NT2/D1 (cell line): ENCODE results near the gene MAGI1.

ENCODE experiments used
- DNase-seq: peaks from one replicate; pipeline ENCODE4 v3.0.0-alpha.2; 2011; ENCODE audit warnings: low read depth, low spot score
- H3K27me3 ChIP-seq: 2 replicates; pipeline ENCODE4 v1.6.0; 2011; ENCODE audit warnings: mild to moderate bottlenecking; ENCODE audit not compliant: insufficient read length, insufficient read depth
- H3K36me3 ChIP-seq: 2 replicates; pipeline ENCODE4 v1.6.1; 2011; ENCODE audit warnings: mild to moderate bottlenecking, low read length, mixed read lengths; ENCODE audit not compliant: insufficient read depth, insufficient read length
- H3K4me1 ChIP-seq: 2 replicates; pipeline ENCODE4 v1.5.1; 2011; ENCODE audit not compliant: insufficient read depth, insufficient read length
- H3K4me3 ChIP-seq: 2 replicates; pipeline ENCODE4 v1.5.1; 2011; ENCODE audit warnings: low read depth; ENCODE audit not compliant: insufficient read length
- H3K9ac ChIP-seq: 2 replicates; pipeline ENCODE4 v1.6.0; 2011; ENCODE audit warnings: low read depth; ENCODE audit not compliant: insufficient read length
- H3K9me3 ChIP-seq: 2 replicates; pipeline ENCODE4 v1.5.1; 2011; ENCODE audit warnings: mild to moderate bottlenecking, low read length; ENCODE audit not compliant: insufficient read depth
- SUZ12 ChIP-seq: IDR thresholded peaks from 2 replicates; pipeline ENCODE4 v1.6.1; 2011; ENCODE audit not compliant: insufficient read length, insufficient read depth; ENCODE audit errors: extremely low read depth
- YY1 ChIP-seq: IDR thresholded peaks from 2 replicates; pipeline ENCODE4 v1.6.1; 2011; ENCODE audit not compliant: insufficient read length, insufficient read depth
- ZNF274 ChIP-seq: IDR thresholded peaks from 2 replicates; pipeline ENCODE4 v1.6.1; 2011; ENCODE audit warnings: mild to moderate bottlenecking, low read depth, low read length

Gene MAGI1

DNA sequence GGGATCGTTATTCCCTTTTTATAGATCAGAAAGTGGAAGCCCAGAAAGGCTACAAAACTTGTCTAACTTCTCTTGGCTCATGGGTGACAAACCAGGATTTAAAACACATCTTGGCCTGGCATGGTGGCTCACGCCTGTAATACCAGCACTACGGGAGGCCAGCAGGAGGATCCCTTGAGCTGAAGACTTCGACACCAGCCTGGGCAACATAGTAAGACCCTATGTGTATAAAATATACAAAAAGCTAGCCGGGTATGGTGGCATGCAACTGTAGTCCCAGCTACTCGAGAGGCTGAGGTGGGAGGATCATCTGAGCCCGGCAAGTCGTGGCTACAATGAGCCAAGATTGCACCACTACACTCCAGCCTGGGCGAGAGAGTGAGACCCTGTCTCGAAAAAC is 479.1 kb downstream of the MAGI1 start:
- Histone ChIP-seq H3K4me3 (no peak overlapping the region), H3K9me3 (no peaks in the 10 kb centered on the region), H3K4me1 (no peaks in the 10 kb centered on the region), H3K36me3 (no peaks in the 10 kb centered on the region), H3K27me3 (no peaks in the 10 kb centered on the region), H3K9ac (no peak overlapping the region)
- DNase-seq = no peak
- TF ChIP-seq SUZ12 (no peak), YY1 (no peak), ZNF274 (no peak)

DNA sequence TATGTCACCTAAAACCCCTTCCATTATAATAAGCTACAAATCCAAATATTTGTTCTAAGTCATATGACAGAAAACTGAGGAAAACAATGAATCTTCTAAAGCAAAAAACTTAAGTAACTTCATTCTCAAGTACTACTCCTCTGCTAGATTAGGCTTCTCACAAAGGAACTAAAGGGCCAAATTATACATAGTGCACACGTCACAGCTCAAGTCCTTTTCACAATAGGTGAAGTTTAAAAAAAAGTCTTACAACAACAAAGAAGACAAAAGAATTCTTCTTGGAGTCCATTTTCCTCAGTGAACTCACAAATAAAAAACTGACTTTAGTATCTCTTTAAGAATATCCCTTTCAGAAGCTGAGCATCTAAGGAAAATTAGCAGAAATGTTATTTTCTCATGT is 479.9 kb downstream of the MAGI1 start:
- H3K9me3 ChIP-seq = no peaks in the 10 kb centered on the region
- no peak for TF ChIP-seq SUZ12
- no peak for TF ChIP-seq YY1
- no peak for TF ChIP-seq ZNF274
- no peak overlapping the region for H3K4me3 ChIP-seq
- no peaks in the 10 kb centered on the region for H3K36me3 ChIP-seq
- no peaks in the 10 kb centered on the region for H3K4me1 ChIP-seq
- no peaks in the 10 kb centered on the region for H3K27me3 ChIP-seq
- DNase-seq = no peak
- no peak overlapping the region for H3K9ac ChIP-seq

DNA sequence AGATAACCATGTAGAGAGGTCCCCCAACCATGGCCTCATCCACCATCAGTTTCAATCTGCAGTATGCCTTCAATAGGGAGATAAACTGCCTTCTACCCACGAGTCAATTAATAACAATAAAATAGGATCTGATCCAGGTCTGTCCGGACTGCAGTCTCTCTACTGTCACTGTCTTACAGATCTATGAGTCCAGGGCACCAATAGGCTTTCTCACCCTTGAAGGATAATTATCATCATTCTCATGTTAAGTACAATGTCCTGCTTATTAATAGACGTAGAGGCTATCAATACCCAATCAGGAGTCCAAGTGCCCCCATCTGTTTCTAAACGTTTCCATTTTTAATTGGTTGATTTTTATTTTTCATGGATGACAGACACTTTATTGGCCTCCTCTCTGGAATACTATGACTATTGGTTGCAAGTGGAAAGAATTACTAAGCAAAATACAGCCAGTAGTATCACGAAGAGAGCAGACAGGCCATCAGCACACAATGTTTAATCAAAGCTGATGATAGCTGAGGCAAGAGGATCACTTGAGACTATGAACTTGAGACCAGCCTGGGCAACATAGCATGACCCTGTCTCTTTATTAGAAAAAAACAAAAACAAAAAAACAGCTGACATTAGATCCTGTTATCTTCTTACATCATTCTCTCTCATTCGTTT is 480.7 kb downstream of the MAGI1 start:
- Histone ChIP-seq H3K4me1 (no peaks in the 10 kb centered on the region), H3K9ac (no peak overlapping the region), H3K9me3 (no peaks in the 10 kb centered on the region), H3K4me3 (no peak overlapping the region), H3K36me3 (no peaks in the 10 kb centered on the region), H3K27me3 (no peaks in the 10 kb centered on the region)
- DNase-seq = no peak
- TF ChIP-seq YY1 (no peak), SUZ12 (no peak), ZNF274 (no peak)

DNA sequence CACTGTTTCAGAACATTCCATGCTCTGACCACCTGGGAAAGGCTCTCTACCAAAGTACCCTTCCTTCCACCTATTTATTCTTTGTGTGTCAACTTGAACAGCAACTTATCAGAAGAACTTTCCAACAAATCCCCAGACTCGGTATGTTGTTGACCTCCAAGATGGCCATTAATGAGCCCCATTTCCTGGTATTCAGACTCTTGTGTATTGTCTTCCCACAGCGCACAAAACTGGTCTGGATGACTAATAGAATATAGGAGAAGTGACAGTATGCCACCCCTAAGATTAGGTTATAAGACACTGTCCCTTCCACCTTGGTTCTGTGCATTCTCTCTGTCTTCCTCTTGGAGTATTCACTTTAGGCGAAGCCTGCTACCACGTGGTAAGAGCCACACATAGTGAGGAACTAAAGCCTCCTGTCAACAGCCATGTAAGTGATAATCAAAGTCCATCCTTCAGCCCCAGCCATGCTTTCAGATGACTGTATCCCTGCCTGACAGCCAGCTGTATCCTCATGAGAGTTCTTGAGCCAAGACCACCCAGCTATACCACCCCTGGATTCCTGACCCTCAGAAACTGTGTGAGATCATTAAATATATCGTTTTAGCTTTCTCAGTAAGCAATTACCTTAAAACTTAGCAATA is 481.7 kb downstream of the MAGI1 start:
- no peak overlapping the region for H3K4me3 ChIP-seq
- H3K9me3 ChIP-seq = no peaks in the 10 kb centered on the region
- DNase-seq = no peak
- H3K9ac ChIP-seq = no peak overlapping the region
- no peaks in the 10 kb centered on the region for H3K27me3 ChIP-seq
- no peaks in the 10 kb centered on the region for H3K4me1 ChIP-seq
- H3K36me3 ChIP-seq = no peaks in the 10 kb centered on the region
- TF ChIP-seq SUZ12 (no peak), YY1 (no peak), ZNF274 (no peak)

- Histone ChIP-seq H3K9me3 (no peaks in the 10 kb centered on the region), H3K27me3 (peaks cover 37% of the 10 kb centered on the region), H3K36me3 (no peaks in the 10 kb centered on the region), H3K4me1 (peaks cover 6% of the 10 kb centered on the region), H3K9ac (no peak overlapping the region), H3K4me3 (no peak overlapping the region)
- DNase-seq = no peak
- no peak for TF ChIP-seq SUZ12
- no peak for TF ChIP-seq YY1
- no peak for TF ChIP-seq ZNF274
Observed at GRCh38 chr3:65552434-65552833, 486.3 kb downstream of the MAGI1 start.

- DNase-seq = no peak
Observed at GRCh38 chr3:65551945-65552344, 486.8 kb downstream of the MAGI1 start.

DNA sequence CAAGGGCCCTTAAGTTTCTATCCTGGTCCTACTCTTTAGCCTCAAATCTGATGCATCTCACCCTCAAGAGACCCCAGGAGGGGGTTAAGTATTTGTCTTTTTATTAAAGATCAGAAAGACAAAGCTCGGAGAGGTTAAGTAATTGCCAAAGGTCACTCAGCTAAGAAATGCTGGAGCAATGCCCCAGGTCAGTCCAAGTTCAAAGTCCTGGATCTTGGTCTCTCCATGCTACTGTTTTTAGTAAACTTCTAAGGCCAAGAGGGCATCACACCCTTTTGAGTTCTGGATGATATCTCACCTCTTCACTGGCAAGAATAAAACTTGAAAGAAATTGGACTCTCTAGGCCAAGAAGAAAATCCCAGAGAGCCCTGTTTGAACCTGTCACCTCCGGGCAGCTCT is 488.6 kb downstream of the MAGI1 start:
- Histone ChIP-seq H3K4me1 (peaks cover 6% of the 10 kb centered on the region), H3K9ac (no peak overlapping the region), H3K36me3 (no peaks in the 10 kb centered on the region), H3K9me3 (no peaks in the 10 kb centered on the region), H3K27me3 (peaks cover 50% of the 10 kb centered on the region), H3K4me3 (no peak overlapping the region)
- TF ChIP-seq YY1 = no peak
- no peak for TF ChIP-seq ZNF274
- TF ChIP-seq SUZ12 = no peak
- no peak for DNase-seq

More at GRCh38 chr3:65551945-65552344, 486.8 kb downstream of the MAGI1 start:
- Histone ChIP-seq H3K36me3 (no peaks in the 10 kb centered on the region), H3K9ac (no peak overlapping the region), H3K4me3 (no peak overlapping the region), H3K4me1 (peaks cover 6% of the 10 kb centered on the region), H3K27me3 (peaks cover 41% of the 10 kb centered on the region), H3K9me3 (no peaks in the 10 kb centered on the region)
- TF ChIP-seq SUZ12 = no peak
- TF ChIP-seq ZNF274 = no peak
- no peak for TF ChIP-seq YY1
